Glomerular visceral epithelial cell (primary cell): Measurements from ENCODE around the gene RALGAPA1.
"Not testable (repeated sequence)": the region's sequence is repeated elsewhere in the genome, so short reads cannot be mapped to it uniquely, and the experiment has no call there.

Experiments used
- DNase-seq: peaks from one replicate; pipeline ENCODE4 v3.0.0-alpha.2; 2016; ENCODE audit errors: extremely low spot score

Gene RALGAPA1

GRCh38 chr14:35626947-35627346 is 182.1 kb downstream of the RALGAPA1 start:
- not testable (repeated sequence) for DNase-seq

DNA sequence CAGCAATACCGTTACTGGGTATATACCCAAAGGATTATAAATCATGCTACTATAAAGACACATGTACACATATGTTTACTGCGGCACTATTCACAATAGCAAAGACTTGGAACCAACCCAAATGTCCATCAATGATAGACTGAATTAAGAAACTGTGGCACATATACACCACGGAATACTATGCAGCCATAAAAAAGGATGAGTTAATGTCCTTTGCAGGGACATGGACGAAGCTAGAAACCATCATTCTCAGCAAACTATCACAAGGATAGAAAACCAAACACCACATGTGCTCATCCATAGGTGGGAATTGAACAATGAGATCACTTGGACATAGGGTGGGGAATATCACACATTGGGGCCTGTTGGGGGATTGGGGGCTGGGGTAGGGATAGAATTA is 187.1 kb downstream of the RALGAPA1 start:
- not testable (repeated sequence) for DNase-seq

DNA sequence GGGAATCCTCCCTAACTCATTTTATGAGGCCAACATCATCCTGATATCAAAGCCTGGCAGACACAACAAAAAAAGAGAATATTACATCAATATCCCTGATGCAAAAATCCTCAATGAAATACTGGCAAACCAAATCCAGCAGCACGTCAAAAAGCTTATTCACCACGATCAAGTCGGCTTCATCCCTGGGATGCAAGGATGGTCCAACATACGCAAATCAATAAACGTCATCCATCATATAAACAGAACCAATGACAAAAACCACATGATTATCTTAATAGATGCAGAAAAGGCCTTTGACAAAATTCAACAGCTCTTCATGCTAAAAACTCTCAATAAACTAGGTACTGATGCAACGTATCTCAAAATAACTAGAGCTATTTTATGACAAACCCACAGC is 189.1 kb downstream of the RALGAPA1 start:
- not testable (repeated sequence) for DNase-seq

GRCh38 chr14:35619461-35619860 is 189.6 kb downstream of the RALGAPA1 start:
- DNase-seq: not testable (repeated sequence)

GRCh38 chr14:35617500-35617899 is 191.6 kb downstream of the RALGAPA1 start:
- no peak for DNase-seq

- DNase-seq: no peak
Measured at GRCh38 chr14:35607380-35607779, 201.7 kb downstream of the RALGAPA1 start.

DNA sequence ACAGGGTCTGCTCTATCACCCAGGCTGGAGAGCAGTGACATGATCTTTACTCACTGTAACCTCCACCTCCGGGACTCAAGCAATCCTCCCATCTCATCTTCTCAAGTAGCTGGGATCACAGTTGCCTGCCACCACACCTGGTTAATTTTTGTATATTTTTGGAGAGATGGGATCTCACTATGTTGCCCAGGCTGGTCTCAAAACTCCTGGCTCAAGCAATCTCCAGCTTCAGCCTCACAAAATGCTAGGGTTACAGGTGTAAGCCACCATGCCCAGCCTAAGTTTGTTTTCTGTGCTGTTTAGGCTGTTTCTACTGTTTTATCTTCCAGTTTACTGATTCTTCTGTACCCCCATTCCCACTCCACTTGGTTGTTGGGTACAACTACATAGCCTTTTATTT is 208.8 kb downstream of the RALGAPA1 start:
- DNase-seq: no peak

DNA sequence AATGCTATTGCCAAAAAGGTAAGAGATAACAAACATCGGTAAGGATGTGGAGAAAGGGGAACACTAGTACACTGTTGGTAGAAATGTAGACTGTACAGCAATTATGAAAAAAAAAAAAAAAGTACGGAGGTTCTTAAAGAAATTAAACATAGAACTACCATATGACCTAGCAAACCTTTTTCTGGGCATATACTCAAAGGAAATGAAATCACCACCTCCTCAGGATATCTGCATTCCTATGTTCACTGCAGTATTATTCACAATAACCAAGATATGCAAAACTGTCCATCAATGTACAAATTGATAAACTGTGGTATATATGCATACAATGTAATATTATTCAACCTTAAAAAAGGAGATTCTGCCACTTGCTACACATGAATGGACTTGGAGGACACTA is 214.5 kb downstream of the RALGAPA1 start:
- DNase-seq: no peak

- not testable (repeated sequence) for DNase-seq
Measured at GRCh38 chr14:35587373-35587772, 221.7 kb downstream of the RALGAPA1 start.

GRCh38 chr14:35578639-35579038 is 230.5 kb downstream of the RALGAPA1 start:
- DNase-seq: no peak

- no peak for DNase-seq
Measured at GRCh38 chr14:35578135-35578534, 231.0 kb downstream of the RALGAPA1 start.

- no peak for DNase-seq
Measured at GRCh38 chr14:35576856-35577255, 232.2 kb downstream of the RALGAPA1 start.

- peak; percentile 0 for DNase-seq
Measured at GRCh38 chr14:35576260-35576659, 232.8 kb downstream of the RALGAPA1 start.

DNA sequence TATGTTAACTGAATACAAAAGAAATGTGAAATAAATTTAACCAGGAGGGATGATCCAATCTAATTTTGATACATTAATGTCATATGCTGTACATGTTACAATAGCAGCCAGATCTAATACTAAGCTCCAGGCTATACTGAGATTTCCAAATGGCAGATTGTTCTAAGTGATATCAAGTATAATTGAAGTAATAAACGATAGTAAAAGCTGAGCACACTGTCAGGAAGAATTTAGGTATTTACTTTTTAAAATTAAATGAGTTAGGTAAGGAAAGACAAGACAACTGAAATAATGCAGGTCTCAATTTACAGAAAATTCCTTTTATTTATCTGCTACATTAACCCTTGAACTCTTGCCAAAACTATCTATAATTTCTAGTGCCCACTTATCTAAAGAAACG is 235.2 kb downstream of the RALGAPA1 start:
- no peak for DNase-seq

DNA sequence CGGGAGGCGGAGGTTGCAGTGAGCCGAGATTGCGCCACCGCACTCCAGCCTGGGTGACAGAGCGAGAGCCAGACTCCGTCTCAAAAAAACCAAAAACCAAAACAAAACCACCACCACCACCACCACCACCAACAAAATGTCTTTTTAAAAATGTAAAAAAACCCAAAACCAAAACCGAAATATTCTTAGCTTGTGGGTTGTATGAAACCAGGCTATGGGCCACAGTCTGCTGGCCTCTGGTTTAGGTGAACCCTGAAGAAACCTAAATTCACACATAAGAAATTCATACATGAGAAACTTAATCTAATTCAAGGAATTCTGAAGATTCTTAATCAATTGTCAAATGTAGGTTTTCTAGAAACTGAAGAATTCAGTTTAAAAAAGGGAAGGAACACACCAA is 237.5 kb downstream of the RALGAPA1 start:
- no peak for DNase-seq

DNA sequence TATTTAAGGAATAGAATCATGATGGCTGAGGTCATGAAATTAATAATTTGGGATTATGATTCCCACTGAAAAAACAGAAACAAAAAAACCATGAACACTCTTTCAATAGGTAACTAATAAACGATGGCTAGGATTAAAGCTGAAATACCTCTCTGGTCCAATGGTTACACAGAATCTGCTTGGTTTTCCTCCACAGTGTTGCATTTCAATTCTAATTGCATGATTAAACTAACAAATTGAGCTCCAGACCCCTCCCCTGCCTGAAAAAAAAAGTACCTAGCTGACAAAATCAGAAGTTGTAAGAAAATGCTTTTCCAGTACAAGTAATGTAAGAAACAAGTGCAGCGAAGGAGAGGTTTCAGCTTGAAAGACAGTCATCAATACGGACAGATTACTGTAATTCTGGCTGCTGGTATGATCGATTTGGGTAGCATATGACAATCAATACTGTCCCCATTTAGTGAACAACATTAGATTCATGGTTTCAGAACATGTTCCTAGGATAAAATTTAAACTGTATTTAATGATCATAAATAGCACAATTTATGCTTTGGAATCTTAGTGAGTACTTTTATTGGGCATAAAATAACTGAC is 243.1 kb downstream of the RALGAPA1 start:
- DNase-seq: no peak

GRCh38 chr14:35558680-35559079 is 250.4 kb downstream of the RALGAPA1 start:
- no peak for DNase-seq

DNA sequence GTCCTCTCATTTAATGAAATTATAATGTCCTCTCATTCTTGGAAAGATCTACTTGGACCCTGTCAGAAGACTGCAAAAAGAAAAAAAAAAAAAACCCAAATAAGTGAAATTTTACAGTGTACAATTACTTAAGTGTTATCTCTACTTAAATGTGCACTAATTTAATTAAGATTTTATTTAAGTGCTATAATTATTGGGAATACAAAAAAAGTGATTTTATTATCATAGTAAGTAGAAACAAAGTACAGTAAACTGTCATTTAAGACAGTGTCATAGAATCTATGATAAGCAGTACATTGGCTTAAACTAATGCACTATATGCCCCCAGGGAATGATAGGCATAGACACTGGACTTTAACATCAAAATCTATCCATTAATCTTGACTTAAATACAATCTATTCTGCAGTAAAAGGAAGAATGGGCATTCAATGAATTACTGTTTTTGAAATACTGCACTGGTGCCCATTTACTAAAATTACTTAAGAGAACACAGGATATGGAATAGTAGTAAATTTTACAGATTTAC is 251.8 kb downstream of the RALGAPA1 start:
- DNase-seq: no peak

DNA sequence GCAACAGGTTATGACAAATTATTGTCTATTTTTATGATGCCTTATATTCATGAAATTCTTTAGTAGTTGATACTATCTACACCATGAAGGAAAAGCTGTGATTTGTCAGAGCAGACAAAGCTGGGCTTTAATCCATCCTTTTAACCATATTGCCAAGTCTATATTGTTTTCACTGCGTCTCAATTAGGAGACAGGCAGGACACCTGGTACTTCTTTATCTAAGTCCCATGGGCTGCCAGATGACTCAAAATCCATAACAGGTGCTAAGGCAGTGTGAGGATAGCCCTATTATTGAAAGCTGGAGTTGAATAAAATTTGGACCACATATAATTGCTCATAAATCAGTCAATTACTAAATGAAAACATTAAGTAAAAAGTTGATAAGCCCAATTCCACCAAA is 252.5 kb downstream of the RALGAPA1 start:
- DNase-seq: no peak

DNA sequence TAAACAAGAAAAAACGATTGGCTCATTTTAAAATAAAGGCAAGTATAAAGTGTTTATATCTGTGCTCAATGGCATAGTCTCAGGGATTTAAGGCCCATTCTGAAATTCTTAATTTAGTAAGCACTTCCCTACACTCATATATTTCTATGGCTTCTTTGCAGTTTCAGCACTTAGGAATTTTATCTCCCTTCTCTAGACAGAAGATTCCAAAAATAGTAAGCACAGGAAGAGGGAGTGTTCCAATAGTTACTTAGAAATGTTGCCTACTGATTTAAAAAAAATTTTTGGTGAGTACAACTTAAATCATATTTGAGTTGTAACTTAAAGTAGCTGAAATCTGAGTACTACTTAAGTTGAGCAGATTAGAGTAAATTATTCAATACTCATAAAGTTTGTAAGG is 255.3 kb downstream of the RALGAPA1 start:
- no peak for DNase-seq

- no peak for DNase-seq
Measured at GRCh38 chr14:35551081-35551480, 258.0 kb downstream of the RALGAPA1 start.

- no peak for DNase-seq
Measured at GRCh38 chr14:35549551-35549950, 259.5 kb downstream of the RALGAPA1 start.

- no peak for DNase-seq
Measured at GRCh38 chr14:35543006-35543405, 266.1 kb downstream of the RALGAPA1 start.

DNA sequence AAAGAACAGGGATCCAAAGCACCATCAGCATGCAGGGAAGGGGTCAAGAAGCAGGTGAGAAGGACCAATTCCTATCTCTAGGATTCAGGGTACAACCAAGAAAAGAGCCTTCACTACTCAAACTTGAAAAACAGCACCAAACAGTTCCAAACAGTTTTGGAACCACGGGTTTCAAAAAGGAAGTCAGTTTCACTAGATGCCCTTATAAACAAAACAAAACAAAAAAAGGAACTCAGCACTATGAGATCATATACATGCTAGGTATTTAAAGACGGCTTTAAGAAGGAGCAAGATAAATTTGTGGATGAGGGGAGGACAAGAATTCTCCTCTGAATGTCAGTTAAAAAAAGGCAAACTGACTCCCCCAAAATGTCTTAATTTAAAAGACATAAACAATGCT is 269.1 kb downstream of the RALGAPA1 start:
- no peak for DNase-seq
